ENCODE measurements around the gene MAP3K7CL. TPM values are rescaled to one million over a fixed set of nuclear protein-coding genes. Genes with fewer than 3 reads are reported as not detected.

MAP3K7CL gene
- total and polyA plus RNA-seq, 2 of the 8 experiments (the other 6 are each of a cell fraction or from before 2014, with no cell fraction given) = not detected

DNA sequence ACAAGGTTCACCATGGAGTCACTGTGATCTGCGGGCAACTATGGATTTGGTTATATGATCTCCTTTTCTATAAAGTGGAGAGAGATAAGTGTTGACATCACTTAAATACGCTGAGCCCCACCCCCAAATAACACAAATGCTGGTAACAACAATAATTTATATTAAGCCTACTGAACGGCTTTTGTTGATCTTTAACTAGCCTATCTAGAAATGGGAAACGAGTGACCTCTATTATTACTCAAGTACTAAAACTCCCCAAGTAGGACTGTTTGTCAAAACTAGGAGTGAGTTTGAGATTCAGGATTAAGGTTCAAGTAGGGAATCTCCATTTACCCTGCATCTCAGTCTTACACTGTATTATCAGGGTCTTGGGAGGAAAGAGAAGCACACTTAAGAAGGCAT is 52.2 kb downstream of the MAP3K7CL start:
- H3K4me3 ChIP-seq (ENCODE audit: extremely low read depth in 1 of 4, insufficient read depth in 2 of 4, low read depth in 3 of 4, low read length in 4 of 4) = no peak overlapping the region
- no peaks in the 10 kb centered on the region for H3K79me2 ChIP-seq (ENCODE audit: control insufficient read depth in 1 of 2, insufficient read depth in 2 of 2, low read length in 2 of 2)
- no peaks in the 10 kb centered on the region for H3K9me3 ChIP-seq (ENCODE audit: insufficient read depth in 2 of 2, low read depth in 1 of 2, low read length in 1 of 2)
- no peak overlapping the region for H4K8ac ChIP-seq (ENCODE audit: extremely low read depth, insufficient read depth, low read length)
- H2BK15ac ChIP-seq (ENCODE audit: low read length) = no peak overlapping the region
- H3K4me2 ChIP-seq (ENCODE audit: insufficient read depth in 1 of 2, low read depth in 2 of 2, low read length in 2 of 2) = no peak overlapping the region
- H2AK5ac ChIP-seq (ENCODE audit: low read depth, low read length) = no peak overlapping the region
- WGBS, 2 experiments (ENCODE audit: extremely low coverage in 1 of 2, insufficient coverage in 1 of 2, insufficient read length in 1 of 2, insufficient replicate concordance in 2 of 2, low coverage in 1 of 2, low lambda C conversion rate in 2 of 2, missing lambda C conversion rate in 1 of 2) = 83% methylated on average over 4 of the region's 4 CpGs; no CpG with 5 or more reads in 1 of the 2 experiments
- ChIA-PET POLR2A (ENCODE audit: partially characterized antibody) (no interaction called here), CTCF (ENCODE audit: partially characterized antibody) (interaction anchor here (0.9 kb wide), 1 partner anchor 191 kb away, joined by 3 read pairs; no protein-coding TSS in a partner anchor)
- H2AFZ ChIP-seq (ENCODE audit: low read length) = no peak overlapping the region
- no peak overlapping the region for H3K18ac ChIP-seq (ENCODE audit: extremely low read depth, low read length)
- DNase-seq (ENCODE audit: low read depth in 1 of 2, low spot score in 2 of 2) (no peak), FAIRE-seq (no peak)
- no peak overlapping the region for H2BK5ac ChIP-seq (ENCODE audit: low read depth, low read length)
- H3K4me1 ChIP-seq (replicated peaks in 1 of 4; ENCODE audit: control insufficient read depth in 3 of 4, insufficient read depth in 4 of 4, low read length in 3 of 4) = peaks cover 0 to 3% (median 0%) of the 10 kb centered on the region in 4 experiments; a peak in 1 of 7 replicates
- H4K5ac ChIP-seq (ENCODE audit: insufficient read length, low read depth, low read length) = no peak overlapping the region
- no peak overlapping the region for H2BK12ac ChIP-seq (ENCODE audit: low read depth, low read length)
- no peak overlapping the region for H3K27ac ChIP-seq (ENCODE audit: low read depth, low read length)
- no peak overlapping the region for H3K4ac ChIP-seq (replicated peaks; ENCODE audit: insufficient read length, low read depth, low read length)
- no peaks in the 10 kb centered on the region for H3K36me3 ChIP-seq (ENCODE audit: control insufficient read depth in 2 of 4, insufficient read depth in 4 of 4, low read length in 3 of 4)
- TF ChIP-seq SP4 (IDR thresholded peaks at IDR 0.05; ENCODE audit: low read length) = no peak
- TF ChIP-seq SRF (IDR thresholded peaks at IDR 0.05; ENCODE audit: low read depth, low read length) = no peak
- TF ChIP-seq, protein P1, sequence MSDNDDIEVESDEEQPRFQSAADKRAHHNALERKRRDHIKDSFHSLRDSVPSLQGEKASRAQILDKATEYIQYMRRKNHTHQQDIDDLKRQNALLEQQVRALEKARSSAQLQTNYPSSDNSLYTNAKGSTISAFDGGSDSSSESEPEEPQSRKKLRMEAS (IDR thresholded peaks at IDR 0.05) = no peak
- TF ChIP-seq EGR1 (IDR thresholded peaks at IDR 0.05; ENCODE audit: borderline replicate concordance, low read depth, low read length) = no peak
- TF ChIP-seq CREB1 (IDR thresholded peaks at IDR 0.05) = no peak
- TF ChIP-seq, protein P2, sequence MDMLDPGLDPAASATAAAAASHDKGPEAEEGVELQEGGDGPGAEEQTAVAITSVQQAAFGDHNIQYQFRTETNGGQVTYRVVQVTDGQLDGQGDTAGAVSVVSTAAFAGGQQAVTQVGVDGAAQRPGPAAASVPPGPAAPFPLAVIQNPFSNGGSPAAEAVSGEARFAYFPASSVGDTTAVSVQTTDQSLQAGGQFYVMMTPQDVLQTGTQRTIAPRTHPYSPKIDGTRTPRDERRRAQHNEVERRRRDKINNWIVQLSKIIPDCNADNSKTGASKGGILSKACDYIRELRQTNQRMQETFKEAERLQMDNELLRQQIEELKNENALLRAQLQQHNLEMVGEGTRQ (IDR thresholded peaks at IDR 0.05; ENCODE audit: low read length) = no peak
- no peak overlapping the region for H2BK20ac ChIP-seq (ENCODE audit: low read length)
- no peaks in the 10 kb centered on the region for H3K79me1 ChIP-seq (ENCODE audit: low read depth, low read length)
- H4K20me1 ChIP-seq (replicated peaks in 1 of 2; ENCODE audit: control insufficient read depth in 1 of 2, insufficient read depth in 2 of 2, low read length in 2 of 2) = no peaks in the 10 kb centered on the region
- no peak overlapping the region for H3K9ac ChIP-seq (replicated peaks in 1 of 4; ENCODE audit: extremely low read depth in 1 of 4, low read depth in 3 of 4, low read length in 3 of 4)
- H3K27me3 ChIP-seq (replicated peaks in 1 of 4; ENCODE audit: control insufficient read depth in 3 of 4, extremely low read depth in 1 of 4, insufficient read depth in 3 of 4, low read length in 3 of 4) = peaks cover 0 to 3% (median 0%) of the 10 kb centered on the region in 4 experiments; a peak in 1 of 7 replicates
- H3K14ac ChIP-seq (ENCODE audit: insufficient read length) = no peak overlapping the region
- no peak overlapping the region for H3K56ac ChIP-seq (replicated peaks; ENCODE audit: insufficient read length, low read depth, low read length)
- H3K23ac ChIP-seq (ENCODE audit: insufficient read length) = no peak overlapping the region
- no peak overlapping the region for H4K91ac ChIP-seq (replicated peaks; ENCODE audit: insufficient read length, low read length)
- H3K23me2 ChIP-seq (ENCODE audit: low read depth, low read length) = no peaks in the 10 kb centered on the region
- no peak overlapping the region for H2BK120ac ChIP-seq (replicated peaks; ENCODE audit: low read depth, low read length)
